UCSD-AML1 (cell line): ENCODE data around the gene CDK2.

Source experiments
- DNase-seq: peaks from one replicate; lab custom pipeline; 2025; ENCODE audit not compliant: unreplicated experiment; lab: John Stamatoyannopoulos, UW

Gene CDK2

GRCh38 chr12:55937981-55938380 is 28.6 kb upstream of the CDK2 start:
- DNase-seq: no peak

- no peak for DNase-seq
These were observed 27.7 kb upstream of the CDK2 start for GRCh38 chr12:55938826-55939501.

- DNase-seq: peak; percentile 80
These were observed 26.4 kb upstream of the CDK2 start for GRCh38 chr12:55940065-55940732.

GRCh38 chr12:55942055-55942454 is 24.6 kb upstream of the CDK2 start:
- no peak for DNase-seq

GRCh38 chr12:55942577-55943136 is 24.0 kb upstream of the CDK2 start:
- no peak for DNase-seq

- no peak for DNase-seq
These were observed 20.1 kb upstream of the CDK2 start for GRCh38 chr12:55946553-55946952.

GRCh38 chr12:55955344-55955743 is 11.3 kb upstream of the CDK2 start:
- DNase-seq: no peak

GRCh38 chr12:55955800-55956508 is 10.7 kb upstream of the CDK2 start:
- peak; percentile 27 for DNase-seq

GRCh38 chr12:55957106-55957859 is 9.3 kb upstream of the CDK2 start:
- no peak for DNase-seq

- no peak for DNase-seq
These were observed 2.9 kb upstream of the CDK2 start for GRCh38 chr12:55963760-55964159.

GRCh38 chr12:55965240-55965639 is 1.4 kb upstream of the CDK2 start:
- no peak for DNase-seq

GRCh38 chr12:55965941-55966407 is 656 bp upstream of the CDK2 start, which contains the start of gene PMEL:
TSS of gene PMEL (minus strand) at chr12:55966042. CDS start at chr12:55966011, 31 bp downstream.
- DNase-seq: no peak

GRCh38 chr12:55969356-55969755 is 2.7 kb downstream of the CDK2 start:
- DNase-seq: no peak

- DNase-seq: no peak
These were observed 4.1 kb downstream of the CDK2 start for GRCh38 chr12:55970775-55971174.

- no peak for DNase-seq
These were observed 5.4 kb downstream of the CDK2 start for GRCh38 chr12:55972042-55972441.

- DNase-seq: no peak
These were observed 5.8 kb downstream of the CDK2 start for GRCh38 chr12:55972456-55972855.

- DNase-seq: no peak
These were observed 6.4 kb downstream of the CDK2 start for GRCh38 chr12:55972911-55973598.

- DNase-seq: peak; percentile 98
These were observed 7.1 kb downstream of the CDK2 start, which contains the start of gene RAB5B for GRCh38 chr12:55973599-55974307. TSS of gene RAB5B (plus strand) at chr12:55974078. CDS start at chr12:55986961, 12,883 bp downstream.

GRCh38 chr12:55974308-55974730 is 7.7 kb downstream of the CDK2 start:
- DNase-seq: peak; percentile 62
